Measurements from ENCODE around the gene MECP2. TPM values are rescaled to one million over a fixed set of nuclear protein-coding genes. Genes with fewer than 3 reads are reported as not detected.
"Not testable (repeated sequence)": the region's sequence is repeated elsewhere in the genome, so short reads cannot be mapped to it uniquely, and the experiment has no call there.

Gene MECP2
- total RNA-seq, 1 experiment from 2014 or later, result 88.9 TPM

GRCh38 chrX:153995504-153995903 lies 102.0 kb downstream of the MECP2 start:
- BruUV-seq (replicated peaks), result no TSS peak
- no peaks in the 10 kb centered on the region for H3K9me3 ChIP-seq (ENCODE audit: control insufficient read depth, insufficient read depth, low read depth, low read length)
- POLR2A ChIA-PET, result no interaction called here
- CTCF ChIA-PET, result no interaction called here
- no peak overlapping the region for H3K4me3 ChIP-seq (ENCODE audit: low read depth in 2 of 2, low read length in 2 of 2)
- intact Hi-C loops (cut with micrococcal nuclease; ENCODE audit: unreplicated experiment), result no loop called here
- in situ Hi-C loops (cut with HindIII; ENCODE audit: low pct_unique_long_range_greater_than_20kb, low sequenced_read_pairs), result no loop called here
- no peaks in the 10 kb centered on the region for H3K36me3 ChIP-seq (ENCODE audit: control insufficient read depth, insufficient read depth, low read length)
- TF ChIP-seq CTCF (IDR thresholded peaks at IDR 0.05) (no peak), POLR2AphosphoS5 (IDR thresholded peaks at IDR 0.05; ENCODE audit: low read depth, low read length) (no peak), SIN3A (IDR thresholded peaks at IDR 0.05; ENCODE audit: borderline replicate concordance, insufficient read depth, low read depth, low read length) (no peak), TCF7L2 (IDR thresholded peaks at IDR 0.05; ENCODE audit: low read depth, low read length) (no peak), REST (IDR thresholded peaks at IDR 0.05; ENCODE audit: insufficient read depth in 1 of 2, low read depth in 2 of 2, low read length in 1 of 2) (no peak)
- no peaks in the 10 kb centered on the region for H3K27me3 ChIP-seq (ENCODE audit: control insufficient read depth, insufficient read depth, low read length)
- no peak for DNase-seq (ENCODE audit: low read depth, low spot score)
- no peaks in the 10 kb centered on the region for H3K4me1 ChIP-seq (ENCODE audit: control insufficient read depth, insufficient read depth, low read length)
- ATAC-seq, result no peak
- no peak overlapping the region for H3K27ac ChIP-seq (ENCODE audit: low read length)

GRCh38 chrX:153994398-153994797 lies 103.1 kb downstream of the MECP2 start:
- POLR2A ChIA-PET; H3K9me3 ChIP-seq (ENCODE audit: control insufficient read depth, insufficient read depth, low read depth, low read length); CTCF ChIA-PET; intact Hi-C loops (cut with micrococcal nuclease; ENCODE audit: unreplicated experiment); BruUV-seq (replicated peaks); H3K4me3 ChIP-seq (ENCODE audit: low read depth in 2 of 2, low read length in 2 of 2); in situ Hi-C loops (cut with HindIII; ENCODE audit: low pct_unique_long_range_greater_than_20kb, low sequenced_read_pairs); H3K27ac ChIP-seq (ENCODE audit: low read length); H3K4me1 ChIP-seq (ENCODE audit: control insufficient read depth, insufficient read depth, low read length); H3K36me3 ChIP-seq (ENCODE audit: control insufficient read depth, insufficient read depth, low read length); ATAC-seq; DNase-seq (ENCODE audit: low read depth, low spot score); H3K27me3 ChIP-seq (ENCODE audit: control insufficient read depth, insufficient read depth, low read length): not testable (repeated sequence)

GRCh38 chrX:153993978-153994377 lies 103.5 kb downstream of the MECP2 start:
- Histone ChIP-seq H3K9me3 (ENCODE audit: control insufficient read depth, insufficient read depth, low read depth, low read length) (no peaks in the 10 kb centered on the region), H3K27ac (ENCODE audit: low read length) (no peak overlapping the region), H3K36me3 (ENCODE audit: control insufficient read depth, insufficient read depth, low read length) (no peaks in the 10 kb centered on the region), H3K4me3 (ENCODE audit: low read depth in 2 of 2, low read length in 2 of 2) (no peak overlapping the region), H3K4me1 (ENCODE audit: control insufficient read depth, insufficient read depth, low read length) (no peaks in the 10 kb centered on the region), H3K27me3 (ENCODE audit: control insufficient read depth, insufficient read depth, low read length) (no peaks in the 10 kb centered on the region)
- intact Hi-C loops (cut with micrococcal nuclease; ENCODE audit: unreplicated experiment) (no loop called here), in situ Hi-C loops (cut with HindIII; ENCODE audit: low pct_unique_long_range_greater_than_20kb, low sequenced_read_pairs) (no loop called here)
- BruUV-seq (replicated peaks), result no TSS peak
- no peak for TF ChIP-seq REST (IDR thresholded peaks at IDR 0.05; ENCODE audit: insufficient read depth in 1 of 2, low read depth in 2 of 2, low read length in 1 of 2)
- no peak for TF ChIP-seq TCF7L2 (IDR thresholded peaks at IDR 0.05; ENCODE audit: low read depth, low read length)
- no peak for TF ChIP-seq CTCF (IDR thresholded peaks at IDR 0.05)
- TF ChIP-seq POLR2AphosphoS5 (IDR thresholded peaks at IDR 0.05; ENCODE audit: low read depth, low read length), result no peak
- no peak for TF ChIP-seq SIN3A (IDR thresholded peaks at IDR 0.05; ENCODE audit: borderline replicate concordance, insufficient read depth, low read depth, low read length)
- ChIA-PET CTCF (no interaction called here), POLR2A (no interaction called here)
- ATAC-seq (no peak), DNase-seq (ENCODE audit: low read depth, low spot score) (no peak)
